ENCODE results near the gene SNAPC3. TPM values are rescaled to one million over a fixed set of nuclear protein-coding genes. Genes with fewer than 3 reads are reported as not detected.

Gene SNAPC3
- total and polyA plus RNA-seq, 4 donors: 10.9 to 75.5 (median 17.7) TPM

GRCh38 chr9:15420796-15421195 lies 1.9 kb upstream of the SNAPC3 start:
- no peak overlapping the region for H3K27ac ChIP-seq (ENCODE audit: low read depth in 1 of 2, low read length in 1 of 2)
- ATAC-seq (ENCODE audit: insufficient read depth, low FRiP score) (no peak), DNase-seq (peak in 2 of 3 donors; percentile 19 to 21)
- no peak overlapping the region for H3K4me3 ChIP-seq
- TF ChIP-seq CTCF (IDR thresholded peaks at IDR 0.05; ENCODE audit: control extremely low read depth, extremely low read depth): no peak
- H3K9me3 ChIP-seq (ENCODE audit: control insufficient read depth in 4 of 4, insufficient read depth in 3 of 4, low read length in 3 of 4): no peaks in the 10 kb centered on the region
- no peak overlapping the region for H3K9ac ChIP-seq (ENCODE audit: insufficient read depth in 1 of 2, low read length in 2 of 2)
- peaks cover 0 to 14% (median 5%) of the 10 kb centered on the region in 4 donors for H3K36me3 ChIP-seq (ENCODE audit: control insufficient read depth in 4 of 4, insufficient read depth in 4 of 4, low read length in 4 of 4)
- H3K4me1 ChIP-seq (ENCODE audit: control insufficient read depth in 5 of 5, insufficient read depth in 5 of 5, low read length in 5 of 5): peaks cover 0 to 26% (median 6%) of the 10 kb centered on the region in 5 donors
- H3K27me3 ChIP-seq (ENCODE audit: control insufficient read depth in 3 of 3, insufficient read depth in 3 of 3, low read length in 2 of 3): no peaks in the 10 kb centered on the region
- 52 to 67% methylated on average over 5 of the region's 5 CpGs for WGBS, 2 donors

DNA sequence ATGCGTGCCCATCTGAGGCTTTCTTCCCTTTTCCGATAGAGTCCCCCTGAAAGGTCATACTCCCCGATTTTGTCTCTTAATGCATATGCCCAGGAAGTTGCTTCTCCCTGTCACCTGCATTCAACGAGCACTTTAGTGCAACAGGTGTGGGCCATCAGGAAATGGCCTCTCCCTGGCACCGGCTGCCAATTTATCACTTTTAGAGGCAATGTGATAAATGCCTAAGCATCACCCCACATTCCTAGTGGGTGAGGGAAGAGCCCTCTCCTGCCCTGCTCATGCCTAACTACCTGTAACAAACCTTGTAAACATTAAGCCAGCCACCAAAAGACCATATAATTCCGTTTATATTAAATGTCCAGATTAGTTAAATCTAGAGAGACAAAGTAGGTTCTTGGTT lies 1.1 kb upstream of the SNAPC3 start:
- Histone ChIP-seq H3K36me3 (ENCODE audit: control insufficient read depth in 4 of 4, insufficient read depth in 4 of 4, low read length in 4 of 4) (peaks cover 0 to 19% (median 10%) of the 10 kb centered on the region in 4 donors), H3K4me3 (no peak overlapping the region), H3K4me1 (ENCODE audit: control insufficient read depth in 5 of 5, insufficient read depth in 5 of 5, low read length in 5 of 5) (peaks cover 0 to 31% (median 9%) of the 10 kb centered on the region in 5 donors), H3K9me3 (ENCODE audit: control insufficient read depth in 4 of 4, insufficient read depth in 3 of 4, low read length in 3 of 4) (no peaks in the 10 kb centered on the region), H3K27me3 (ENCODE audit: control insufficient read depth in 3 of 3, insufficient read depth in 3 of 3, low read length in 2 of 3) (no peaks in the 10 kb centered on the region), H3K9ac (ENCODE audit: insufficient read depth in 1 of 2, low read length in 2 of 2) (peak overlapping the region in 1 of 2 donors; percentile 98), H3K27ac (ENCODE audit: low read depth in 1 of 2, low read length in 1 of 2) (no peak overlapping the region)
- DNase-seq (no peak), ATAC-seq (ENCODE audit: insufficient read depth, low FRiP score) (no peak)
- no peak for TF ChIP-seq CTCF (IDR thresholded peaks at IDR 0.05; ENCODE audit: control extremely low read depth, extremely low read depth)
- 79 to 81% methylated on average over 6 of the region's 6 CpGs for WGBS, 2 donors

GRCh38 chr9:15421990-15422371 lies 695 bp upstream of the SNAPC3 start:
- WGBS, 2 donors: 50 to 55% methylated on average over 9 of the region's 9 CpGs
- Histone ChIP-seq H3K27me3 (ENCODE audit: control insufficient read depth in 3 of 3, insufficient read depth in 3 of 3, low read length in 2 of 3) (no peaks in the 10 kb centered on the region), H3K27ac (ENCODE audit: low read depth in 1 of 2, low read length in 1 of 2) (peak overlapping the region; percentile 74 to 95), H3K9ac (ENCODE audit: insufficient read depth in 1 of 2, low read length in 2 of 2) (peak overlapping the region; percentile 95 to 98), H3K4me3 (peak overlapping the region; percentile 55), H3K9me3 (ENCODE audit: control insufficient read depth in 4 of 4, insufficient read depth in 3 of 4, low read length in 3 of 4) (no peaks in the 10 kb centered on the region), H3K4me1 (ENCODE audit: control insufficient read depth in 5 of 5, insufficient read depth in 5 of 5, low read length in 5 of 5) (peaks cover 0 to 32% (median 9%) of the 10 kb centered on the region in 5 donors), H3K36me3 (ENCODE audit: control insufficient read depth in 4 of 4, insufficient read depth in 4 of 4, low read length in 4 of 4) (peaks cover 0 to 22% (median 10%) of the 10 kb centered on the region in 4 donors)
- no peak for DNase-seq
- ATAC-seq (ENCODE audit: insufficient read depth, low FRiP score): no peak
- no peak for TF ChIP-seq CTCF (IDR thresholded peaks at IDR 0.05; ENCODE audit: control extremely low read depth, extremely low read depth)

Data from lung (tissue), 12 donors.